HUES64 (cell line): ENCODE measurements around the gene PARS2. TPM values are rescaled to one million over a fixed set of nuclear protein-coding genes. Genes with fewer than 3 reads are reported as not detected.
A peak's percentile ranks its signal among the peaks of the same experiment; 100 is the strongest.

Experiments
- H3K27ac ChIP-seq: 2 replicates; pipeline ENCODE4 v1.7.0; 2013; ENCODE audit warnings: low read depth, low read length, inconsistent platforms
- H3K27me3 ChIP-seq: 2 replicates; pipeline ENCODE4 v1.6.1; 2013; ENCODE audit warnings: mild to moderate bottlenecking, low read length; ENCODE audit not compliant: insufficient read depth
- H3K36me3 ChIP-seq: 2 replicates; pipeline ENCODE4 v1.6.1; 2013; ENCODE audit warnings: mild to moderate bottlenecking, low read length; ENCODE audit not compliant: insufficient read depth
- H3K4me1 ChIP-seq: 2 replicates; pipeline ENCODE4 v1.6.1; 2013; ENCODE audit warnings: mild to moderate bottlenecking, low read length, moderate library complexity; ENCODE audit not compliant: insufficient read depth
- H3K4me3 ChIP-seq: 2 replicates; pipeline ENCODE4 v1.5.1; 2013; ENCODE audit warnings: mild to moderate bottlenecking, low read length, moderate library complexity
- H3K9ac ChIP-seq: 2 replicates; pipeline ENCODE4 v1.6.1; 2013; ENCODE audit warnings: mild to moderate bottlenecking, low read depth, low read length
- H3K9me3 ChIP-seq: 2 replicates; pipeline ENCODE4 v1.6.1; 2013; ENCODE audit warnings: low read depth, low read length; ENCODE audit not compliant: insufficient read depth
- WGBS: fragments of 150-250, 120-280 bp; methylation state at CpG from one replicate; pipeline ENCODE4 v1.1.7; 2013; ENCODE audit warnings: missing lambda C conversion rate; 5-methylcytosine and 5-hydroxymethylcytosine counted together
- polyA plus RNA-seq, 2 experiments: library from polyadenylated mRNA; stranded (reverse); fragments of 50-300 nt; gene quantifications; one replicate each; pipeline ENCODE4 v1.2.3, GENCODE V29; 2013

PARS2 gene
- 7.3 TPM for polyA plus RNA-seq (2013, experiment 1 of 2)
- polyA plus RNA-seq (2013, experiment 2 of 2), result 7.7 TPM

- Histone ChIP-seq H3K27me3 (no peaks in the 10 kb centered on the region), H3K9me3 (no peaks in the 10 kb centered on the region), H3K4me1 (peaks cover 9% of the 10 kb centered on the region; the same call in 1 of the 2 replicates), H3K36me3 (no peaks in the 10 kb centered on the region), H3K9ac (peak within 1 kb of the TSS; percentile 90), H3K4me3 (peak within 1 kb of the TSS; percentile 93), H3K27ac (peak within 1 kb of the TSS; percentile 52)
- WGBS, result under 1% methylated on average over 56 of the region's 57 CpGs
These were observed at the start of gene PARS2 for GRCh38 chr1:54764133-54764921. Gene PARS2 (minus strand): TSS chr1:54764523. CDS start chr1:54759161, 5,362 bp downstream.

DNA sequence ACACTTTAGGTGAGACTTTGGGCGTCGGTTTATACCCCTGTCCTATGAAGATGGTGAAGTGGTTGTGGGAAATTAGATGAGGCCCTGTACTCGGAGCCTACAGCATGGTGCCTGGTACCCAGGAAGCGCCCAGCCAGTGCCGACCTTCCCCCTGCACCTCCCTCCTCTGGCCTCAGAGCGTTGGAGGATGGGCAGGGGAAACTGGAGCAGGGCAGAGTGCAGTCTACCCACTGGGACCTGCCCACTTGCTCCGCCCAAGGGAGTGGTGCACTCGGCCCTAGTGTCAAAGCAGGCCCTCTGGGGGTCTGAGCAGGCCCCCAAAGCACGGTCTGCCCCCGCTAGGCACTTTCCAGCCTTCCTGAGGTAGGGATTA is 49.8 kb upstream of the PARS2 start:
- Histone ChIP-seq H3K27me3 (no peaks in the 10 kb centered on the region), H3K36me3 (no peaks in the 10 kb centered on the region), H3K4me1 (peaks cover 21% of the 10 kb centered on the region), H3K4me3 (peak overlapping the region; percentile 25; the same call in 1 of the 2 replicates), H3K27ac (peak overlapping the region; percentile 87), H3K9me3 (no peaks in the 10 kb centered on the region), H3K9ac (0 out of 2 replicates have a peak overlapping the region, but pooled peaks have one; percentile 17)
- 56% methylated on average over 10 of the region's 10 CpGs for WGBS

- WGBS, result 18% methylated on average over 13 of the region's 13 CpGs
These were observed 49.3 kb upstream of the PARS2 start for GRCh38 chr1:54813485-54814125.

DNA sequence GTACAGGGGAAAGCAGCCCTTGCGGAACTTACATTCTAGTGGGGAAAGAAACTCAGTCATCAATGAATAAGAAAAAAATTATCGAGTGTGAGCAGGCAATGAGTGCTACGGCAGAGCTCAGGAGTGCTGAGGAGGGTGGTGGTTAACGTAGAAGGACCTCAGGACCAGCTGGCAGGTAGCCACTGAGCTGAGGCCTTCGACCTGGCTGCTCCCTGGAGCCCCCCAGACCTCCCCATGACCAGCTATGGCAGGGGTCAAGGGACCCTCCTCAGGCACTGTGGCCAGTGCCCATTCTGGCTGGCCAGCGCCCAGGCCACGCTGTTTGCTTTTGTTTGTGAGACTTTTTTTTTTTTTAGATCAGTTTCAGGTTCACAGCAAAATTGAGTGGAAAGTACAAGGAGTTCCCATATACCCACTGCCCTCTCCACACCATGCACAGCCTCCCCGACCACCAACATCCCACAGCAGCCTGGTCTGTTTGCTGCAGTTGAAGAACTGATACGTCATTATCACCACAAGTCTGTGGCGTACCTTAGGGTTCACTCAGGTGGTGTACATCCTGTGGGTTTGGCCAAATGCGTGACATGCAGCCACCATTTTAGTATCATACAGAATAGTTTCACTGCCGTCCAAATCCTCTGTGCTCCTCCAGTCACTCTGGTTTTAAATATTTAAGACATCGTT is 48.6 kb upstream of the PARS2 start:
- no peaks in the 10 kb centered on the region for H3K9me3 ChIP-seq
- peaks cover 21% of the 10 kb centered on the region for H3K4me1 ChIP-seq
- 83% methylated on average over 13 of the region's 13 CpGs for WGBS
- no peak overlapping the region for H3K9ac ChIP-seq
- H3K27me3 ChIP-seq, result no peaks in the 10 kb centered on the region
- H3K27ac ChIP-seq, result peak overlapping the region; percentile 87; the same call in 1 of the 2 replicates
- H3K4me3 ChIP-seq, result no peak overlapping the region
- H3K36me3 ChIP-seq, result no peaks in the 10 kb centered on the region

More at GRCh38 chr1:54813485-54814125, 49.3 kb upstream of the PARS2 start:
- H3K27ac ChIP-seq, result peak overlapping the region; percentile 87
- no peaks in the 10 kb centered on the region for H3K27me3 ChIP-seq
- H3K9me3 ChIP-seq, result no peaks in the 10 kb centered on the region
- H3K9ac ChIP-seq, result 0 out of 2 replicates have a peak overlapping the region, but pooled peaks have one; percentile 17
- H3K4me3 ChIP-seq, result peak overlapping the region; percentile 25; the same call in 1 of the 2 replicates
- H3K4me1 ChIP-seq, result peaks cover 21% of the 10 kb centered on the region
- no peaks in the 10 kb centered on the region for H3K36me3 ChIP-seq

DNA sequence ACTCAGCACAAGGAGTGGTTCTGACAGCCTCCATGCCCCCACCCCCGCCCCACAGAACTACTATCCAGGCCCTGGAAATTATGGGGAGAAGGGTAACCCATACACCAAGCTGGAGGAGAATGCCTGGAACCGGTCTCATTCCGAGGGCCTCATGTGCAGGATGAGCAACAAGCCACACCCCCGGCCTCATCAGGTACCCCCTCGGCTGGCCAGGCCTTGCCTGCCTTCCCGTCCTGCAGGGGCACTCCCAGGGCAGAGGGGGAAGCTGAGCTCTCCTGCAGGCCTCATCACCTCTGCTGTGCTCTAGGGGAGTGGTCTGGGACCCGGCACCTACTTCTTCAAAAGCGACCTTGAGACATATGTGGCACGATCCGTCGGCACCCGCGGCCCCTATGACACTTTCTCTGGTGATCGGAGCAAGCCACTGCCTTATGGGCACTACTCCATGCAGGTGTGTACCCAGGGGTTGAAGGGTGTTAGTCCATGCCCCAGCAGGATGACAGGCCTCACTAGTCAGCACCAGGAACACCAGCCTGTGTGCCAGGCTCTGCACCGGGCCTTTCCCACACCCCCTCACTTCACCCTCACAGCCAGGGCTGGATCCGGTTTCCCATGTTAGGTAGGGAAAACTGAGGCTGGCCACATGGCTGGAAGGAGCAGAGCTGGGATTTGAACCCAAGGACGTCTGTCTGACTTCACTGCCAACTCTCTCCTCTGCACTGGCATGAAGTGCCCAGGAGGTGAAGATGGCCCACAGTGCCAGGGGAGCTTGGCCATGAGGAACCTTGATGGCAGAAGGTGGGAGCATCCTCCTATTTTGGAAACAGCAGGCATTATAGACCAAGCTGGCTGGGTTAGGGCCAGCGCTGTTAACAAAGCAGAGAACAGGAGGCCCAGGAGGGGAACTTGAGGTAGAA is 47.7 kb upstream of the PARS2 start:
- Histone ChIP-seq H3K4me3 (no peak overlapping the region), H3K4me1 (peaks cover 21% of the 10 kb centered on the region), H3K9ac (no peak overlapping the region), H3K36me3 (no peaks in the 10 kb centered on the region), H3K27ac (no peak overlapping the region), H3K27me3 (no peaks in the 10 kb centered on the region), H3K9me3 (no peaks in the 10 kb centered on the region)
- 91% methylated on average over 16 of the region's 18 CpGs for WGBS

DNA sequence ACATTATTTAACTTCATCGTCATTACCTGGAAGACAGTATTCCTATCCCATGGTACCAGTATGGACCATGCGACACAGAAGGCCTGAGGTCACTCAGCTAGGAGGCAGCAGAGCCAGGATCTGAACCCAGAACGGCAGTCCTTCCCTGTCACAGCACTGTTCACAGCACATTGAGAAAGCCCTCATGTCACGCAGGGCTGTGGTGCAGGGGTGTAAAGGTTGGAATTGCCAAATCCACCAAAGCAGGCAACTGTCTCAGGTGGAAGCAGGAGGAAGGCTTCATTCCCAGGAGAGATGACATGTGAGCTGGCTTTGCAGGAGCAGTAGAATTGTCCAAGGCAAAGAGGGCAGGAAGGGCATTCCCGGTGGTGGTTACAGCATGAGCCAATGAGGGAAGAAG is 46.7 kb upstream of the PARS2 start:
- WGBS, result 94% methylated on average over 5 of the region's 5 CpGs
- Histone ChIP-seq H3K9ac (no peak overlapping the region), H3K4me1 (peaks cover 21% of the 10 kb centered on the region), H3K9me3 (no peaks in the 10 kb centered on the region), H3K4me3 (no peak overlapping the region), H3K27ac (no peak overlapping the region), H3K27me3 (no peaks in the 10 kb centered on the region), H3K36me3 (no peaks in the 10 kb centered on the region)

- Histone ChIP-seq H3K9me3 (no peaks in the 10 kb centered on the region), H3K9ac (no peak overlapping the region), H3K27ac (no peak overlapping the region), H3K4me1 (peaks cover 21% of the 10 kb centered on the region), H3K27me3 (no peaks in the 10 kb centered on the region), H3K36me3 (no peaks in the 10 kb centered on the region), H3K4me3 (no peak overlapping the region)
- WGBS, result 46% methylated on average over 13 of the region's 13 CpGs
These were observed 46.0 kb upstream of the PARS2 start for GRCh38 chr1:54810153-54810942.

DNA sequence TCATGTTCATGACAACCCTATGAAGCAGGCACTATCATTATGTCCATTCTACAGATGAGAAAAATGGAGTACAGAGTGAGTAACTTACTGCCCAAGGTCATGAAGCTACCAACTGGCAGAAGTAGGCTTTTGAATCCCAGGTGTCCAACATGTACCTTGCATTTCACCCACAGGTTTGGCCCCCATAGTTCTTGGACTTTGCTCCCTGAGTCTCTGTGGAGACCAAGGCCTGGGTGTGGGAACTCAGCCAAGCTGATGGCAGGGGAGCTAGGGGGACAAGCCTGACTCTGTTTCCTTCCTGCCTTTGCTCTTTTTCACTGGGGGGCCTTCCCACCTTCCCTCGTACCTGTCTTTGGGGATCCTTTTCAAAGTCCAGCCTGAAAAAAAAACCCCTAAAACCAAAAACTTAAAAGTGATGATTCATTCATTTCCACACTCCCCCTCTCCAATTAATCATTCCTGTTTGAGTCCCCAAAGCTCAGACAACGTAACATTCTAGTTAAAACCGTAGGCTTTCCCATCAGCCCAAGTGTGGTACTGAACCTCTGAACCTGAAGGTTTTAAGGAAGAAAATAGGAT is 45.3 kb upstream of the PARS2 start:
- H3K9ac ChIP-seq, result no peak overlapping the region
- no peaks in the 10 kb centered on the region for H3K9me3 ChIP-seq
- WGBS, result 87% methylated on average over 3 of the region's 3 CpGs
- no peak overlapping the region for H3K27ac ChIP-seq
- H3K27me3 ChIP-seq, result no peaks in the 10 kb centered on the region
- H3K36me3 ChIP-seq, result no peaks in the 10 kb centered on the region
- H3K4me1 ChIP-seq, result peaks cover 21% of the 10 kb centered on the region
- no peak overlapping the region for H3K4me3 ChIP-seq

DNA sequence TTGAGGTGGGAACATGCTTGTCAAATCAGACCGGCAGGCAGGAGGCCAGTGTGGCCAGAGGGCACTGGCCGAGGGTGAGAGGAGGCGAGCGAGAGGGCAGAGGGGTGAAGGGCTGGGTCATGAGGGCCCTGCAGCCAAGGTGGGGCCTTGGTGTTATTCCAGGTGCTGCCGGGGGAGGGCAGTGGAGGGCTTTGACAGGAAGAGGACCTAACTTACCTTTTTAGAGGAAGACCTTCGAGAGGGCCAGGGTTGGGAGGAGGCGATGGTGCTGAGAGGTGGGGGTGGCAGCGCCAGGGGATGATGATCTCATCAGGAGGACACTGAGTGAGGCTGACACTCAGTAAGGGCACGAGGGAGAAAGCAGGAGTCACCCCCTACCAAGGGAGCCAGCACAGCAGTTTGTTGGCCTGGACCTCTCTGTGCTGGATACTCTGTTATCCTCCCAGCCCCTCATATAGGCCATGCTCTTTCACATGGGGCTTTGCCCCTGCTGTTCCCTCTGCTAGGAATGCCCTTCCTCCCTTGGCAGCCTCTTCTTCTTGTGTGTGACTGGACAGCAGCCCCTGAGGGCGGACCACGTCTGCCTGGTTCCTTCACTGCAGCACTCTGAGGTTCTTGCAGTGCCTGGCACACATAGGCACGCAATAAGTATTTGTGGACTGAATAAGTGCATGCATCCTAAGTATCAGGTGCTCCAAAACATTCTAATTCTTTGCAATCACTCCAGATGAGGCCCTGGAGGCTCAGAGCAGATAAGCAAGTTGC is 44.3 kb upstream of the PARS2 start:
- H3K27ac ChIP-seq, result no peak overlapping the region
- H3K36me3 ChIP-seq, result no peaks in the 10 kb centered on the region
- WGBS, result 76% methylated on average over 12 of the region's 12 CpGs
- H3K27me3 ChIP-seq, result no peaks in the 10 kb centered on the region
- no peaks in the 10 kb centered on the region for H3K9me3 ChIP-seq
- H3K9ac ChIP-seq, result no peak overlapping the region
- no peak overlapping the region for H3K4me3 ChIP-seq
- H3K4me1 ChIP-seq, result peaks cover 11% of the 10 kb centered on the region; the same call in 1 of the 2 replicates
